Measurements from ENCODE around the gene TMEM238.
"Not testable (repeated sequence)": the region's sequence is repeated elsewhere in the genome, so short reads cannot be mapped to it uniquely, and the experiment has no call there.

Gene TMEM238

DNA sequence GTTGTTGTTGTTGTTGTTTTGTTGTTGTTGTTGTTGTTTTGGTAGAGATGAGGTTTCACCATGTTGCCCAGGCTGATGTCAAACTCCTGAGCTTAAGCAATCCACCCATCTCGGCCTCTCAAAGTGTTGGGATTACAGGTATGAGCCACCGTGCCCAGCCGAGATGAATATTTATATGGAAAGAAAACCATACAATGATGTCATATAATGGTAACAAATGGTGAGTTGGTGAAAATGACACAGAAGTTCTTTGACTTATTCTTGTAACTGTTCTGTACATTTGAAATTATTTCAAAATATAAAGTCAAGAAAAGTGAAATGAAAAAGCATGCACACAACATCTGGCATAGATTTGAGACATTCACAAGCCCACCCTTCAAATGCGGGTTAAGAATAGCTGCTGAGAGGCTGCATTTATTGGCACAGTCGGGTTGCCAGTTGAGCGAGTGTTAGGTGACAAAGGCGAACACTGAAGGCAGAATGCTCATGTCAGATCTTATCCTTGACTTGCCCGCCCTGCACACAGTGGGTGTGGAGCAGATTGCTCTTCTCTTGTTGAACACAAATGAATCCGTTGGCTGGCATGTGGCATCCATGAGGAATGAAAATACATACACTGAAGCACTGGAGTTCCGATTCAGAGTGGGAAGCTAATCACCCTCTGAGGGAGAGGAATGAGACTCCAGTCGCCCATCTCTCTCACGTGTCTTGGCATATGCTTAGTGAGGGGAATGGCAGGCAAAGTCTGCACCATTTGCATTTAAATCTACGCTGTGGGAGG is 39.3 kb upstream of the TMEM238 start:
- no peak overlapping the region for H3K4me3 ChIP-seq (ENCODE audit: low read depth, low read length)
- TF ChIP-seq, protein P1, sequence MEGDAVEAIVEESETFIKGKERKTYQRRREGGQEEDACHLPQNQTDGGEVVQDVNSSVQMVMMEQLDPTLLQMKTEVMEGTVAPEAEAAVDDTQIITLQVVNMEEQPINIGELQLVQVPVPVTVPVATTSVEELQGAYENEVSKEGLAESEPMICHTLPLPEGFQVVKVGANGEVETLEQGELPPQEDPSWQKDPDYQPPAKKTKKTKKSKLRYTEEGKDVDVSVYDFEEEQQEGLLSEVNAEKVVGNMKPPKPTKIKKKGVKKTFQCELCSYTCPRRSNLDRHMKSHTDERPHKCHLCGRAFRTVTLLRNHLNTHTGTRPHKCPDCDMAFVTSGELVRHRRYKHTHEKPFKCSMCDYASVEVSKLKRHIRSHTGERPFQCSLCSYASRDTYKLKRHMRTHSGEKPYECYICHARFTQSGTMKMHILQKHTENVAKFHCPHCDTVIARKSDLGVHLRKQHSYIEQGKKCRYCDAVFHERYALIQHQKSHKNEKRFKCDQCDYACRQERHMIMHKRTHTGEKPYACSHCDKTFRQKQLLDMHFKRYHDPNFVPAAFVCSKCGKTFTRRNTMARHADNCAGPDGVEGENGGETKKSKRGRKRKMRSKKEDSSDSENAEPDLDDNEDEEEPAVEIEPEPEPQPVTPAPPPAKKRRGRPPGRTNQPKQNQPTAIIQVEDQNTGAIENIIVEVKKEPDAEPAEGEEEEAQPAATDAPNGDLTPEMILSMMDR (IDR thresholded peaks at IDR 0.05; ENCODE audit: low read depth, low read length) = no peak

- H3K4me3 ChIP-seq (ENCODE audit: low read depth, low read length) = not testable (repeated sequence)
Observed at GRCh38 chr19:55421281-55421680, 37.2 kb upstream of the TMEM238 start.

- TF ChIP-seq, protein P1 (IDR thresholded peaks at IDR 0.05; ENCODE audit: low read depth, low read length) = no peak
- H3K4me3 ChIP-seq (ENCODE audit: low read depth, low read length) = no peak overlapping the region
Observed at GRCh38 chr19:55419624-55420236, 35.6 kb upstream of the TMEM238 start.

- TF ChIP-seq, protein P1 (IDR thresholded peaks at IDR 0.05; ENCODE audit: low read depth, low read length) = no peak
- no peak overlapping the region for H3K4me3 ChIP-seq (ENCODE audit: low read depth, low read length)
Observed at GRCh38 chr19:55419103-55419502, 35.0 kb upstream of the TMEM238 start.

DNA sequence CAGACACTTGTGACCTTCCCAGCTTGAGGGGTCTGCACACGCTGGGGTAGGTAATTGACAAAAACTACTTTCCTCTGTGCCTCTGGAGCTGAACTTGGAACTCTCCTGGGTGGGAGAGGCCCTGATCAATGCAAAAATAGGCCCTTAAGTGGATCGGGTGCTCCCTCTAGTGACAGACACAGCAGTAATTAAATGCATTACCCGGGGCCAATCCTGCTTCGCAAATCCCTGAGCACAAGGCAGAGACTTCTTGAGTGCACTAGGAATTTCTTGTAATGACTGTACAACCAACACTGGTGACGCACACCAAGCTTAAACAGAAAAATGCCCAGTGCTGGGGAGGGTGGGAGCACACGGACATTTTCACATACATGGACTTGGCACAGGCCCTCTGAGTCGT is 34.1 kb upstream of the TMEM238 start:
- no peak overlapping the region for H3K4me3 ChIP-seq (ENCODE audit: low read depth, low read length)
- TF ChIP-seq, protein P1 (IDR thresholded peaks at IDR 0.05; ENCODE audit: low read depth, low read length) = peak; percentile 72

- TF ChIP-seq, protein P1 (IDR thresholded peaks at IDR 0.05; ENCODE audit: low read depth, low read length) = no peak
- no peak overlapping the region for H3K4me3 ChIP-seq (ENCODE audit: low read depth, low read length)
Observed at GRCh38 chr19:55410168-55410567, 26.1 kb upstream of the TMEM238 start.

DNA sequence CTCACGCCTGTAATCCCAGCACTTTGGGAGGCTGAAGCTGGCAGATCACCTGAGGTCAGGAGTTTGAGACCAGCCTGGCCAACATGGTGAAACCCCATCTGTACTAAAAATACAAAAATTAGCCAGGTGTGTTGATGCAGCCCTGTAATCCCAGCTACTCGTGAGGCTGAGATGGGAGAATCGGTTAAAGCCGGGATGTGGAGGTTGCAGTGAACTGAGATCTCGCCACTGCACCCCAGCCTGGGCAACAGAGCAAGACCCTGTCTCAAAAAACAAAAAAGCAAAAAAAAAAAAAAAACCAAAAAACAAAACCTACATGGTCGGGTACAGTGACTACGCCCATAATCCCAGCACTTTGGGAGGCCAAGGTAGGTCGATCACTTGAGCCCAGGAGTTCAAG is 25.1 kb upstream of the TMEM238 start:
- H3K4me3 ChIP-seq (ENCODE audit: low read depth, low read length) = not testable (repeated sequence)

DNA sequence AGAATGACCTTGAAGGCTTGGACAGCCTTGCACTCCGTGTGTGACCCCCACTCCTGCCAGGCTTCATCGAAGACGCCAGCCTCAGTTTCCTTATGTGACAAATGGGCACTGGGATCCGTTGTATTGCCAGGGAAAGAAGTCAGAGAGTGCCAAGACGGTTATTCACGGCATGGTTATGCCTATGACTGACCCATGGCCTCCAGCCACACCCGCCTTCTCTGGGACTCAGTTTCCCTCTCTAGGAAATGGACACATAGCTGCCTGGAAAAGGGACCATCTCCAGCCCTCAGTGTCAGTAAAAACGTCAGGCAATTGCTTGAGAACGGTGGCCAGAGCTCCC is 24.4 kb upstream of the TMEM238 start:
- TF ChIP-seq, protein P1 (IDR thresholded peaks at IDR 0.05; ENCODE audit: low read depth, low read length) = no peak
- H3K4me3 ChIP-seq (ENCODE audit: low read depth, low read length) = peak overlapping the region; percentile 51

All from WI38 (cell line).